SHP77 treated with DMSO at 0.1 percent for 48 hours (cell line): ENCODE data around the gene CTSC.
A peak's percentile ranks its signal among the peaks of the same experiment; 100 is the strongest.
"Not testable (repeated sequence)": the region's sequence is repeated elsewhere in the genome, so short reads cannot be mapped to it uniquely, and the experiment has no call there.

Source experiments
- DNase-seq: peaks from one replicate; lab custom pipeline; 2025; lab: John Stamatoyannopoulos, UW

The CTSC gene

DNA sequence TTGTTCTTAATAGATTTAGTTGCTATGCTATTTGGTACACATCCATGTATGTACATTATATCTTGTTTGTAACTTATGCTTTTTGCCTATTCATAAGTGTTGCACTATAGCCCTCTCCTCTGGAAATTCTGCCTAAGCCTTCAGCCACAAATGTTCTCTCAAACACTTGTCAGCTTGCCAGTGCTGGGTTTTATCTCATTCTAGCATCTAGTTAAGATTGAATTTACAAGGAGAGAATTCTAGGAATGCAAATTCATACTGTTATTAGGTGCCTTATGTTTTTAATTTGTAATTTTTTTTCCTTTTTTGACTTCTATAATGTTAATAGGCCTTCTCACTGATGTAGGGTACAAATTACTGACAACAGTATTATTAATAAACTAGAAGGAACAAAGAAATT, 14.6 kb upstream of the CTSC start:
- DNase-seq: no peak

DNA sequence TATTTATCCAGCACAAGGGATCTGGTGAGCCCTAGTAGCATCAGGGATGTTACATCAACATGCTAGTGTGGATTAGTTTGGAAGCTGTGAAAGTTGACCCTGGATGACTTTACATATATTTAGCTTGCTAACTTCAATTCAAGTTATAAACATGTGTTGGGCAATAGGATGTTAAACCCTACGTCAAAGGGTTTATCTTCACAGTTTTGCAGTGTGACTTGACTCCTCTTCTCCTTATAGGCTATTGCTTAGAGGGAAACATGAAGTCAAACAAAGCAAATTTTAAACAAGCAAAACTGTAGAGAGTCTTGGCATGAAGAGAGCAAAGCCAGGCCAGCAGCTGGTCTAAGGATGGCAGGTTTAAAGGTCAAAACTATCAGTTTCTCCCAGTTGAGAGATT, 11.3 kb upstream of the CTSC start:
- no peak for DNase-seq

DNA sequence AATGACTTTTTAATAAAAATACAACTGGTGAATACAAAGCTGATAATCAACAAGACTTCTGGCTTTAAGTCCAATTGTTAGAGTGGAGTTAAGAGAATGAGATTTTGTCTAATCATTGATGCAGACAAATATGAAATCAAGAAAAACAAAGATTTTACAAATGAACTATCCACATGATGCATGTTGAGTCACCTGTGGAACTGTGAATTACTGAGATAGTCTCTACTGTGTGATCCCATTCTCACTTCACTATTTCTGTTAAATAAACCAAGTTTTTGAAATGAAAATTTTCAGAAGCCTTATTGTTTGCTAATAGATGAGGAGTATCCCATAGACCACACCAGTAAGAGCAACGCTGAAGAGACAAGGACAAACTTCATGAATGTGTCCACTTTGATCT, 8.4 kb upstream of the CTSC start:
- no peak for DNase-seq

DNA sequence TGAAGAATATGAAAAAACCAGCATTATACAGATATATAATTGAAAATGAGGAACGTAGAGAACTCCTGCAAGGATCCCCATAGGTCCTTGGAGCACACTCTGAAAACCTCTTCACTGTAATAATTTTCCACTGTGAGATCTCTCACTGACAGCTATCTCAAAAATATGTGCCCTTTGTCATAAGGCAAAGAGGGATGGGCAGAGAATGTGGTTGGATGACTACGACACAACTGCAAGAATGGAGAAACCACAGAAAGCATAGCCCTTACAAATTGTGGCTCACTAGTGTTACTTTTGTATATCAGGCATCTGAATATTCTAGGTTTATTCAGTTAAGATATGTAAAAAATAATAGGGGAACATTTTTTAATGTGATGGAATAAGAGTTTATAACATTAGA, 7.9 kb upstream of the CTSC start:
- no peak for DNase-seq

DNA sequence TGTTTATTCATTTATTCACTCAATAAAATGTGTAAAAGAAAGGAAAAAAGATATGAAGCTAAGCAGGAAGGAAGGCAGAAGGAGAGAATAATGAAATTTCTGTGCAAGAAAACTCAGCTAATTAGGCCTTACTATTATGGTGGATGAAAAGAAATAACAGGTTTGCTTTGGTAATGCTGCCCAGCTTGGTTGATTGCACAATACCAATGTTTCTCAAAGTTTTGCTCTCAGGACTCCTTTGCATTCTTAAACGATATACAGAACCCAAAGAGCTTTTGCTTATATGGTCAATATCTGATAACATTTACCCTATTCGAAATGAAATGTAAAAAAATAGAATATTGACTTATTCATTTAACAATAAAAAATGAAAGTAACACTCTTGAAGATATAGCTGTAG, 7.3 kb upstream of the CTSC start:
- no peak for DNase-seq

DNA sequence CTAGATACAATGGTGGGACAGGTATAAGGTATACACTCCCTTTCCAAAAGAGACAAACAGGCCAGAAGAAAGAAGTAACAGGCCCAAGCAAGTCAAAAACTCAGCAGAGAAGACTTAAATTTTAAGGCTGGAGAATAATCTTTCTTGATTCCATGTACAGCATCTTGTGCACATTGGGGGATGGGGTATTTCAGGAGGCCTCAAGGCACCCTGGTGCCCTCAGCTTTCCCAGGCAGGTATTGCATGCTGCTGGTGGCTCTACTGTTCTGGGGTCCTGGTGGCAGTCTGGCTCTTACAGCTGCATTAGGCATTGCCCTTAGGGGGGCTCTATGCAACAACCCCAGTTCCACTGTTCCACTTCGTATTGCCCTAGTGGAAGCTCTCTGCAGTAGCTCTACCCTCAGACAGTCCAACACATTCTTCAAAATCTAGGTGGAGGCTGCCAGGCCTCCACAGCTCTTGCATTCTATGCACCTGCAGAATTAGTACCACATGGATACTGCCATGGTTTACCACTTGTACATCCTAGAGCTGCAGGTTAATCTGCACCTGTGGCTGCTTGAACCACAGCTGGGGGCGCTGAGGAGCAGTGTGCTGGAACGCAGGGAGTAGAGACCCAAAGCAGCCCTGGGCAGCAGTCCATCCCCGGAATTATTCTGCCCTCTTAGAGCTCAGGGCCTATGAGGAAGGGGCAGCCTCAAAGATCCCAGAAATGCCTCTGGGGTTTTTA, 4.2 kb upstream of the CTSC start:
- no peak for DNase-seq

DNA sequence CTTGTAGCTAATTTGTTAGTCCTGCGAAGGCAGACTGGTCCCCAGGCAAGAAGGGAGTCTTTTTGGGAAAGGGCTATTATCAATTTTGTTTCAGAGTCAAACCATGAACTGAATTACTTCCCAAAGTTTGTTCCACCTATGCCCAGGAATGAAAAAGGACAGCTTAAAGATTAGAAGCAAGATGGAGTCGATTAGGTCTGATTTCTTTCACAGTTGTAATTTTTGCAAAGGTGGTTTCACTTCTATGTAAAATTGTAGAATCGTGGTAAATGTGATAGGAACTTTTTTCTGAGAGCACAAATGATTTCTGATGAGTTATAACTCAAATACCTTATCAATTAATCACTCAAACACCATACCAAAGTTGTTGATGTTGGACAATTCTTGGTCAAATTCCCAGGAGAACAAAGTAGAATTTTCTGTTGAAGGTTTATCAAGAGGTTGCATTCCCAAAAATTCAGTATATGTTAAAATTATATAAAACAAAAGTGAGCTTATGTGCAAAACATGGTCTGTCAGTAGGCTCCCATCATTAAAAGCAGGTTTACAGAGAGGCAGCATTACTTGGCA, 2.9 kb upstream of the CTSC start:
- no peak for DNase-seq

DNA sequence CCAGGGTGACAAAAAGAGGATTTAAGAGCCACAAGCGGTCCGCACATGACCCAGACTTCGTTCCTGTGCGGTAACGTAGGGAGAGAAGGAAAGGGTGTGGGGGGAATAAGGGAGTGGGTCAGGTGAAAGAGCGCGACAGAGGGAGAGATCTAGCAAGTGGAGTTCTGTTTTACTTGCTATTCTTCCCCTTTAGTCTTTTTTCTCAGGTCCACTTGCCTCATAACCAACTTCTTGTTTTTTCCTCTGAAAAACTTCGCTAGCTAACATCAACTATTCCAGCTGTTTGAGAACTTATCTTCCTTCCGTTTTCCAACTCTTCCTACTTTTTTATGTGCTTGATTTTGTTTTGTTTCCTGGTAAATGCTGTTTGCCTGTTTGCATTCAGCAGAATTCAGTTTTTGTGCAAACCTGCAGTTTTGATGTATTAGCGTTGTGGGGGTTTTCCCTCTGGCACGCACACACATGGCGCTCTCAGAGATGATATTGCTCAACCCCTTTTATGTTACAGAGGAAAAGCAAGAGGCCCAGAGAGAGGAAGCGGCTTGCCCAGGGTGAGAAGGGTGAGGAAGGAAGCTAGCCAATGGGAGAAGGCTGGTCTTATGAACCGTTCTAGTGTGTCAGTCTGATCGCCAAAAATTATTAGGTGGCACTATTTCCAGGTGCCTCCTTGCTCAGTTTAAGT, 592 bp upstream of the CTSC start:
- DNase-seq: peak; percentile 71

DNA sequence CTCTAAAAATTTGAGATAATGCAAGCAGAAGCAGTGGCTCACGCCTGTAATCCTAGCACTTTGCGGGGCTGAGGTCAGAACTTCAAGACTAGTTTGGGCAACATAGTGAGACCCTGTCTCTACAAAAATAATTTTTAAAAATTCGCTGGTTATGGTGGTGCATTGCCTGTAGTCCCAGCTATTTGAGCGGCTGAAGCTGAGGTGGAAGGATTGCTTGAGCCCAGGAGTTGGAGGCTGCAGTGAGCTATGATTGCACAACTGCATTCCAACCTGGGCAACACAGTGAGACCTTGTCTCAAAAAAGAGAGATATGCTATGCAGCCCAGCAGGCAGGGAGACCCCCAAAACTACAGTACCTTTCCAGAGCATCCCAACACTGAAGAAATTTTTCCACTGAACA, 2.3 kb downstream of the CTSC start:
- DNase-seq: no peak

DNA sequence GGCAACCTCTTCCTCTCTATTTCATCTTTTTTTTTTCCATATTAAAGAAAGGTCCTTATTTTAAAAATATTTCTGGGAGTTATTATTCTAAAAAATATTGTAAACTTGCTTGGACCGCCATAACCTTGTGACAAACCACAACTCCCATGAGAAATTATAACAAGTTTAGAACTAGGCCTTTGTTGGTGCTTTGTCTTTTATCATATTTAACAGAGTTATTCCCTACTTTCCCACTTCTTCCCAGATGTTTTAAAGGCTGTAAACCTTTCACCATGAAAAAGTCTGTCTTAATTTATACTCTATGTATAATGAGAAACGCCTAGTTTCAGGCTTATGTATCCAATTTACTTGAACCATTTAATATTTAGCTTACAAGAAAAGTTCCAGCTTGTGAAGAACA, 3.7 kb downstream of the CTSC start:
- DNase-seq: no peak

DNA sequence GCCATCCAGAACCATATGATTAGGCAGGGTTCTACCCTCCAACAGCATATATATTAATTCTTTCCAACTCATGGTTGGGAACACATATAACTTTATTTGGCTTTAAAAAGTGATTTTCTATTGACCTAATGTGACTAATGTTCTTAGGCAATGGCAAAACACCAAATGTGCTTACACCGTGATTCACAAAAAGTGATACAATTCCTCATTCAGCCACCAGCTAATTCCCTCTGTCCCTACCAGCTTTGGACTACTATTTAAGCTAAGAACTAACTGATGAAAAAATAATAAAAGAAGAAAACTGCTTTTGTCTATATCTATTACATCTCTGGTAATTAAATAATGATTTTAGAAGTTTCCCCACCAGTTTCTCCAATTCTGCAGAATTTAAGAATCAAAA, 4.7 kb downstream of the CTSC start:
- no peak for DNase-seq

DNA sequence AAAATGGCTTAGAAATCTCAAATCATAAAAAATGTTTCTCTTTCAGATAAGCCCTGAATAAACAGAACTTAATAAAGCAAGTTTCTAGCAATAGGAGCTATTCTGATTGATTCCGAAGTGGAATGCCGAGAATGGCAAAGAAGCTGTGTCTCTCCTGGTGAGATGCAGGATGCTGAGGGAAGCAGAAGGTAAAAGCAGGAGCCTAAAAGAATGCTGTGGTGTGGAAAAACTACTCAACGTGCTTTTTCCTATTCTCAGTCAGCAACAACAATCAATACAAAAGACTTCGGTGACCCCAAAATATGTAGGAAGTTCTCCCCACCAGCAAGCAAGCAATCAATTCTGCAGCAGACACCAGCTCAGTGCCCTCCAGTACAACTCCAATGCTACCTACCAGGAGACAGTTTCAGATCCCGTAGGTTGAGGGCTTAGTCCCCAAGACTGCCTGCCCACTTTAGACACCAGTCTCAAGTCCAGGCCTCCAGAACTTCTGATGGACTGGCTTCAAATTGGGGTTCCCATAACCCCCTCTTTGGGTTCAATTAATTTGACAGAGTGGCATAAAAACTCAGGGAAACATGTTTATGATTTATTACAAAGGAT, 6.6 kb downstream of the CTSC start:
- no peak for DNase-seq

DNA sequence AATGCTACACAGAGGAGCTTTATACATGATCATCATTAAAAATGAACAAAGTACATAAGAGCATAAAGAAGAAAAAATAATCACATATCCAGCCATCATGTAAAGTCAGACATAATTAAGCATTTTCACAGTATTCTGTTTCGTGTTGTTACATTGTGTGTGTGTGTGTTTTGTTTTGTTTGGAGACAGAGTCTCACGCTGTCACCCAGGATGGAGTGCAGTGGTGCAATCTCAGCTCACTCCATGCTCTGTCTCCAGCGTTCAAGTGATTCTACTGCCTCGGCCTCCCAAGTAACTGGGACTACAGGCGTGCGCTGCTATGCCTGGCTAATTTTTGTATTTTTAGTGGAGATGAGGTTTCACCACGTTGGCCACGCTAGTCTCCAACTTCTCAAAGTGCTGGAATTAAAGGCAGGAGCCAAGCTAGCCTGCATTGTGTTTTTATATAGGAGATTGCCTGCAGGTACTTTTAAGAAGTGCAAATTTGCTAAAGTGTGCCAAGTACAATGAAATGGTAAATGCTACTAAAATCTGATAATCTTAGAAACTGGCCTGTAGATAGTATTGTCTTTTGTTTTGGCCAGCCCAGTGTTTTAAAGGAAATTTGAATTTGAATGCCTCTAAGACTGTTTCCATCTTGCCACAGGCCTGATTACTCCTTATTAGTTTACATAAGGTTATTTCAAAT, 7.8 kb downstream of the CTSC start:
- no peak for DNase-seq

DNA sequence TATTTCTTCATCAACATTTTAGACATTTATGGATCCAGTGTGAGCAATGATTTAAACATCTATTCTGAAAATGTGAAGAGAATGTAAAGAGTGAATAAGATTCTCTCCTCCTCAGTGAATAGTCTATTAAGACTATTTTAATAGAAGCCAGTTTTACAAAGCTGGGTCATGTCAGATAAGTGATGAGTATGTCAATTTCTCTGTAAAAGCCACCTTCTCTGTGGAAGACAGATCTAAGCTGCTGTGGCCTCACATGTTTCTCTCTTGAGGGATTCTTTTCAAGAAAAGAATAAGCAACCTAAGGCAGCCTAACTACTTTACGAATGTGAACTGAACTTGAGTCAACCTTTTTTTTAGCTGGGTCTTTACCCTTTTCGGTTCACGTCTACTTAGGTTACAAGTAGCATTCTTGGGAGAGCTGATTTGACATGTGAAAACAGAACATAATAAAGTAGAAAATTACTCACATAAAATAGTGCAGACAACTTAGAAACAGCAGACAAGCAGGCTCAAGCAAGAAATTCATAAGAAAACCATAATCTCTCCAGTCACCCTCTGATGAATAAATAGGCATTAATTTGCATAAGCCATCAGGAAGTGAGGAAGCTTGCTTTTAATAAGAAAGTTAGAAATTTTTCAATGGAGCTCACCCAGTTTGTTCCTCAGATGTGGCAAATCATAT, 9.9 kb downstream of the CTSC start:
- DNase-seq: no peak

DNA sequence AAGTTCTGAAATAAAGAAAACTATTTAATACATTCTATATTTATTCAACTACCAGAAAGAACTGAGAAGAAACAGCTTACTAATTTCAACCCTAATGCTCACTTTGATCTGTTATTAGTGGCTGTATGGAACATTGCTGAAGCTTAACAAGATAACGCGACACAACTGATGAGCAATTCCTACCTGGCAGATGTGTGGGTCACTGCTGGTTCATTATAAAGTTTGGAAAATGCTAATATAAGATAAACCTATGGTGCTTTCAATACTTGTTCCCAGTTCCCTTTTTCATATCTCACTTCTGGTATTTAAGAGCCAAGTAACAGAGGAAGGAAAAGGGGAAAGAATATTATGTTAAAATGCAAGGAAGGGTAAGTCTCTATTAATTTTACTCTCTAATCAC, 10.5 kb downstream of the CTSC start:
- no peak for DNase-seq

DNA sequence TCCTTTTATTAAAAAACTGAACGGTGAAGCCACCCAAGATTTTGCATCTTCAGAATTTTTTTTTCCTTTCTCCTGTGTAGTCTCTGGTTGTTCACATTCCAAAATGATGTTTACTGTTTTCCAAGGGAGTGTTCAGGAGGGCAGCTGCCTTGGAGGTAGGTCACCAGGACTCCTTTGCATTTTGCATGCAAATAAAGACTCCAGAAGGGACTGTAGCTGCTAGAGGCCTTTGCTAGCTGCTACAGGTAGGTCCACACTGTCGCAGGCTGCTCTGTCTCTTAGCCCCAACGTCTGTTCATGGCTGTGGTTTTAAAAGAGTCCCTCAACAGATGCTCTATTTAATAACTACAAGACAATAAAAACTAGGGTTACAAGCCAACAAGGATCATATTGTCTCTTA, 11.4 kb downstream of the CTSC start:
- no peak for DNase-seq

DNA sequence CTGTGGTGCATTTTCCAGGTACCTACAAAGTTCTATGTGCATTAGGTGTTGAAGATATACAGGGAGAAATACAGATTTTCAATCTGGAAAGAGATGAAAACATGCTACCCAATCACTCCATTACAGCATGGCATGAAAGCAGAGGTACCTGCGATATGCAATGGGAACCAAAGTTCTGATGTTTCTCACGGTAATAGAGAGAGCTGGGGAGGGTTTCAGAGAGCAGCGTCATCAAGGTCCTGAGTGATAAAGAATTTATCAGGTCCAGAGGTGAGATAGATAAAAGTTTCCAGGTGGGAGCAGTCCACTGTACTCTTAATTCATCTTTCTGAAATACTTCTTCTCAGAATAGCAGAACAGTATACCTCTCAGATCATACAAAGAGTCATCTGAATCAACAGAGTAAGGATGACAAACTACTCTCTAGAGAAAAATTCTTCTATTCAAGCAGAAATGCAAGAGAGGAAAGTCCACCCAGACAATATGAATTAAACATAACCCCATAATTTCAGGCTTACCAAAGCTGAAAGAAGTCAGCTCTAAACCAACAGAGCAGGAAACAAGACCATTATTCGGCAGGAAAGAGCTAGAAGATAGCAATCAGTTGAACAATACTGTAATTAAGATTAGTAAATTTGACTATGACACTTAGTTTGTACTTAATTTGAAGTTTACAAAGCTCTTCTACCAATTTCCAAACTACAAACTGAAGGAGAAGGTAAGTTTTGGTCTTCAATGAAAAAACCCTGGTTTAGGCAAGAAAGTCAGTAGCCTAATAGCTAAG, 12.8 kb downstream of the CTSC start:
- no peak for DNase-seq

DNA sequence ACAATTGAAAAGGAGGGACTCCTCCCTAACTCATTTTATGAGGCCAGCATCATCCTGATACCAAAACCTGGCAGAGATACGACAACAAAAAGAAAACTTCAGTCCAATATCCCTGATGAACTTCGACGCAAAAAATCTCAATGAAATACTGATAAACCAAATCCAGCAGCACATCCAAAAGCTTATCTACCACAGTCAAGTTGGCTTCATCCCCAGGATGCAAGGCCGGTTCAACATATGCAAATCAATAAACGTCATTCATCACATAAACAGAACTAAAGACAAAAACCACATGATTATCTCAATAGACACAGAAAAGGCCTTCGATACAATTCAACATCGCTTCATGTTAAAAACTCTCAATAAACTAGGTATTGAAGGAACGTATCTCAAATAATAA, 14.7 kb downstream of the CTSC start:
- not testable (repeated sequence) for DNase-seq

DNA sequence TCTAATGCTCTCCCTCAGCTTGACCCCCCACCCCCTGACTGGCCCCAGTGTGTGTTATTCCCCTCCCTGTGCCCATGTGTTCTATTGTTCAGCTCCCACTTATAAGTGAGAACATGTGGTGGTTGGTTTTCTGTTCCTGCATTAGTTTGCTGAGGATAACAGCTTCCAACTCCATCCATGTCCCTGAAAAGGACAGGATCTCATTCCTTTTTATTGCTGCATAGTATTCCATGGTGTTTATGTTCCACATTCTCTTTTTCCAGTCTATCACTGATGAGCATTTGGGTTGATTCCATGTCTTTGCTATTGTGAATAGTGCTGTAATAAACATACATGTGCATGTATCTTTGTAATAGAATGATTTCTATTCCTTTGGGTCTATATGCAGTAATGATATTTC, 16.1 kb downstream of the CTSC start:
- not testable (repeated sequence) for DNase-seq

DNA sequence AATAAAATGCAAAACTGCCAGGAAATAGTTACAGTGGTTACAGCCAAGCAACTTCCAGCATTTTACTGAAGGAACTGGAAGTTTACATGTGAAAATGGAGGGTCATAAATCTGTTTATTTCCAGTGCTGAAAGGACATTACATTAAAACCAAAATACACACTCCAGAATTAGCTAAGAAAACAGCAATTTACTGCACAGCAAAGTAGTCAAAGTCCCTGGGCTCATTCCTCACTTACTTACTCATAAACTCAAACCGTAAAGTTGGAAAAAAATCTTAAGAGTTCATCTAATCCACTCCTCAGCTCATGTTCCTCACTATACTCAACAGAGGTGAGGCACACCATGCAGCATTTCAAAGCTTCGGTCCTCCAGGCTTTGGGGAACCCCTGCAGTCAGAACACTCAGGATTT, 17.4 kb downstream of the CTSC start:
- no peak for DNase-seq

DNA sequence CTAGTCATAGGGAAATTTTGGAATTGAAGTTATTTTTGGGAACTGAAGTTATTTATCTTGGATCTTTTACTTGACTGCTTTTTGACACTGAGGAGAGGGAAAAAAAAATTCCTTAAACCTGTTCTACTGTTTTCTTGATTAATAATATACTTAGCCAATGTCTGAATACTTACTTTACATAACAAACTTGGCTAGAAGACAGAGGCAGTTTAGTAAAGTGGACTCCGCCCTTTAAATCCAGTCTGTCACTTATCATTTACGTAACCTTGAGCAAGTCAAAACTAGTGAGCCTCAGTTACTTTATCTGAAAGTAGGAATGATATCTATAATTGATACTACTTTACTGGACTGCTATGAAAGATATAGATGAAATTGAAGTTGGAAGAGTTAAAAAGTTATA, 19.5 kb downstream of the CTSC start:
- DNase-seq: no peak
